WTC11 (cell line): ENCODE results near the gene GFOD1. TPM values are rescaled to one million over a fixed set of nuclear protein-coding genes. Genes with fewer than 3 reads are reported as not detected.

ENCODE experiments used
- ATAC-seq: fragments of 200-7000 bp; cut with Tn5 transposase; 2 replicates; pipeline ENCODE4 v1.10.0; 2021; ENCODE audit warnings: mild to moderate bottlenecking, moderate library complexity
- CTCF ChIA-PET: fragments of 300-600 bp; sonication (Branson Sonifier 250); formaldehyde crosslinking; loops from one replicate; lab custom pipeline; 2021; ENCODE audit warnings: antibody characterized with exemption; lab: Charles Lee
- POLR2A ChIA-PET: fragments of 350-600 bp; sonication (Branson Sonifier 250); formaldehyde crosslinking; loops from one replicate; lab custom pipeline; 2021; ENCODE audit warnings: antibody characterized with exemption; lab: Charles Lee
- DNase-seq: peaks from one replicate; pipeline ENCODE4 v3.0.0; 2021; ENCODE audit warnings: low spot score
- H3K27ac Mint-ChIP-seq: 2 replicates; pipeline ENCODE4 v1.8.0; 2021; ENCODE audit warnings: mixed read lengths
- H3K27me3 Mint-ChIP-seq: 2 replicates; pipeline ENCODE4 v1.8.0; 2021; ENCODE audit warnings: low read depth, mild to moderate bottlenecking, moderate library complexity, mixed read lengths
- H3K36me3 Mint-ChIP-seq: 2 replicates; pipeline ENCODE4 v1.8.0; 2021; ENCODE audit warnings: mixed read lengths
- H3K4me1 Mint-ChIP-seq: 2 replicates; pipeline ENCODE4 v1.8.0; 2022; ENCODE audit warnings: mixed read lengths
- H3K4me3 Mint-ChIP-seq: 2 replicates; pipeline ENCODE4 v1.8.0; 2021; ENCODE audit warnings: mild to moderate bottlenecking, moderate library complexity, mixed read lengths
- H3K9me3 Mint-ChIP-seq: 2 replicates; pipeline ENCODE4 v1.8.0; 2021; ENCODE audit warnings: mixed read lengths
- ARID4B ChIP-seq: sonication (generic); formaldehyde crosslinking; IDR thresholded peaks from 2 replicates; pipeline ENCODE4 v1.8.0; 2023; ENCODE audit warnings: missing genetic modification reagents, mild to moderate bottlenecking, borderline replicate concordance
- ATF6 ChIP-seq: sonication (generic); formaldehyde crosslinking; IDR thresholded peaks from 2 replicates; pipeline ENCODE4 v1.8.1; 2023; ENCODE audit warnings: mild to moderate bottlenecking, missing genetic modification reagents
- CREB1 ChIP-seq: sonication (generic); formaldehyde crosslinking; IDR thresholded peaks from 2 replicates; pipeline ENCODE4 v1.8.0; 2023; ENCODE audit warnings: mild to moderate bottlenecking, missing genetic modification reagents
- ERG ChIP-seq: fragments of 250-450 bp; sonication (Bioruptor Pico); IDR thresholded peaks from 2 replicates; pipeline ENCODE4 v1.8.0; 2021; ENCODE audit warnings: mild to moderate bottlenecking
- FOXP4 ChIP-seq: sonication (generic); formaldehyde crosslinking; IDR thresholded peaks from 2 replicates; pipeline ENCODE4 v1.8.0; 2022; ENCODE audit warnings: mild to moderate bottlenecking, missing genetic modification reagents
- IRF1 ChIP-seq: sonication (generic); formaldehyde crosslinking; IDR thresholded peaks from 2 replicates; pipeline ENCODE4 v1.8.0; 2023; ENCODE audit warnings: missing genetic modification reagents
- IRF2 ChIP-seq: sonication (generic); formaldehyde crosslinking; IDR thresholded peaks from 2 replicates; pipeline ENCODE4 v1.8.0; 2022; ENCODE audit warnings: low read depth, missing genetic modification reagents, borderline replicate concordance
- SMAD3 ChIP-seq: sonication (generic); formaldehyde crosslinking; IDR thresholded peaks from 2 replicates; pipeline ENCODE4 v1.8.0; 2022; ENCODE audit warnings: missing genetic modification reagents, mild to moderate bottlenecking, borderline replicate concordance
- SMAD4 ChIP-seq: sonication (generic); formaldehyde crosslinking; IDR thresholded peaks from 2 replicates; pipeline ENCODE4 v1.8.0; 2022; ENCODE audit warnings: mild to moderate bottlenecking, missing genetic modification reagents
- TCF7 ChIP-seq: sonication (generic); formaldehyde crosslinking; IDR thresholded peaks from 2 replicates; pipeline ENCODE4 v1.8.0; 2022; ENCODE audit warnings: mild to moderate bottlenecking, low read depth, missing genetic modification reagents, moderate library complexity
- TEAD1 ChIP-seq: sonication (generic); formaldehyde crosslinking; IDR thresholded peaks from 2 replicates; pipeline ENCODE4 v1.8.0; 2022; ENCODE audit warnings: mild to moderate bottlenecking, missing genetic modification reagents
- ZNF219 ChIP-seq: sonication (generic); formaldehyde crosslinking; IDR thresholded peaks from 2 replicates; pipeline ENCODE4 v1.8.0; 2023; ENCODE audit warnings: missing genetic modification reagents, mild to moderate bottlenecking, borderline replicate concordance
- ZNF281 ChIP-seq: sonication (generic); formaldehyde crosslinking; IDR thresholded peaks from 2 replicates; pipeline ENCODE4 v1.8.0; 2023; ENCODE audit warnings: mild to moderate bottlenecking, missing genetic modification reagents
- ZSCAN18 ChIP-seq: fragments of 250-450 bp; sonication (Bioruptor Pico); IDR thresholded peaks from 2 replicates; pipeline ENCODE4 v2.1.2; 2022; ENCODE audit warnings: mild to moderate bottlenecking, moderate library complexity
- total RNA-seq: library from RNA; stranded (reverse); gene quantifications from 3 replicates; pipeline ENCODE4 v1.2.3, GENCODE V29; 2021

The GFOD1 gene
- total RNA-seq, 1 experiment from 2014 or later, result 8.5 TPM

- peak overlapping the region; percentile 89 for H3K4me3 Mint-ChIP-seq
- ChIA-PET CTCF (interaction anchor here (1.0 to 2.5 kb wide), 9 partner anchors 50 to 296 kb away, joined by 3 to 20 read pairs (median 4); partner anchors contain the start of genes GFOD1, NOL7 and SIRT5), POLR2A (interaction anchor here (0.6 to 2.1 kb wide), 6 partner anchors 29 to 286 kb away, joined by 3 to 12 read pairs (median 3); partner anchors contain the start of gene NOL7)
- no peaks in the 10 kb centered on the region for H3K9me3 Mint-ChIP-seq
- DNase-seq (no peak), ATAC-seq (no peak)
- no peak for TF ChIP-seq IRF1 (CRISPR knock-in tag)
- no peak for TF ChIP-seq ARID4B (CRISPR knock-in tag)
- no peak for TF ChIP-seq FOXP4 (CRISPR knock-in tag)
- TF ChIP-seq ERG (CRISPR knock-in tag), result no peak
- no peak for TF ChIP-seq SMAD4 (CRISPR knock-in tag)
- no peak for TF ChIP-seq ZNF219 (CRISPR knock-in tag)
- no peak for TF ChIP-seq CREB1 (CRISPR knock-in tag)
- TF ChIP-seq ATF6 (CRISPR knock-in tag), result no peak
- TF ChIP-seq TCF7 (CRISPR knock-in tag), result no peak
- TF ChIP-seq TEAD1 (CRISPR knock-in tag), result no peak
- peak overlapping the region; percentile 94 for H3K27ac Mint-ChIP-seq
- H3K4me1 Mint-ChIP-seq, result peaks cover 22% of the 10 kb centered on the region
- no peaks in the 10 kb centered on the region for H3K27me3 Mint-ChIP-seq
- peaks cover 21% of the 10 kb centered on the region for H3K36me3 Mint-ChIP-seq
Measured at GRCh38 chr6:13328875-13329183, 158.6 kb downstream of the GFOD1 start.

- CTCF ChIA-PET, result interaction anchor here (0.7 to 2.5 kb wide), 11 partner anchors 40 to 296 kb away, joined by 3 to 20 read pairs (median 4); partner anchors contain the start of genes GFOD1, NOL7 and SIRT5
- peak; percentile 93 for DNase-seq
- Mint-ChIP-seq H3K36me3 (peaks cover 26% of the 10 kb centered on the region), H3K27ac (peak within 1 kb of the TSS; percentile 94), H3K4me3 (peak within 1 kb of the TSS; percentile 89), H3K4me1 (peaks cover 22% of the 10 kb centered on the region), H3K27me3 (no peaks in the 10 kb centered on the region), H3K9me3 (no peaks in the 10 kb centered on the region)
- POLR2A ChIA-PET, result interaction anchor here (0.6 to 2.1 kb wide), 7 partner anchors 26 to 287 kb away, joined by 3 to 12 read pairs (median 3); partner anchors contain the start of gene NOL7
- peak; percentile 88 for ATAC-seq
- TF ChIP-seq ZSCAN18 (CRISPR knock-in tag) (no peak), ZNF281 (CRISPR knock-in tag) (no peak), IRF2 (no peak), SMAD3 (CRISPR knock-in tag) (no peak)
Measured at GRCh38 chr6:13328076-13328874, 159.1 kb downstream of the GFOD1 start, which contains the start of gene TBC1D7. TSS of gene TBC1D7 (minus strand) at chr6:13328537. CDS start at chr6:13326898, 1,639 bp downstream.
